Activated CD4-positive, CD25-positive, alpha-beta regulatory T cell treated with anti-CD3 and anti-CD28 coated beads, Interleukin-2, amount 50 U/mL, for 24 hours (primary cell): ENCODE measurements around the gene PHF1.
A peak's percentile ranks its signal among the peaks of the same experiment; 100 is the strongest.
"Not testable (repeated sequence)": the region's sequence is repeated elsewhere in the genome, so short reads cannot be mapped to it uniquely, and the experiment has no call there.

ENCODE experiments used
- ATAC-seq, 2 donors: fragments of 150-1000 bp; cut with Tn5 transposase; one replicate each; pipeline ENCODE4 v1.10.0; 2021; ENCODE audit warnings: mild to moderate bottlenecking in 1 of 2, moderate library complexity in 1 of 2

The PHF1 gene

DNA sequence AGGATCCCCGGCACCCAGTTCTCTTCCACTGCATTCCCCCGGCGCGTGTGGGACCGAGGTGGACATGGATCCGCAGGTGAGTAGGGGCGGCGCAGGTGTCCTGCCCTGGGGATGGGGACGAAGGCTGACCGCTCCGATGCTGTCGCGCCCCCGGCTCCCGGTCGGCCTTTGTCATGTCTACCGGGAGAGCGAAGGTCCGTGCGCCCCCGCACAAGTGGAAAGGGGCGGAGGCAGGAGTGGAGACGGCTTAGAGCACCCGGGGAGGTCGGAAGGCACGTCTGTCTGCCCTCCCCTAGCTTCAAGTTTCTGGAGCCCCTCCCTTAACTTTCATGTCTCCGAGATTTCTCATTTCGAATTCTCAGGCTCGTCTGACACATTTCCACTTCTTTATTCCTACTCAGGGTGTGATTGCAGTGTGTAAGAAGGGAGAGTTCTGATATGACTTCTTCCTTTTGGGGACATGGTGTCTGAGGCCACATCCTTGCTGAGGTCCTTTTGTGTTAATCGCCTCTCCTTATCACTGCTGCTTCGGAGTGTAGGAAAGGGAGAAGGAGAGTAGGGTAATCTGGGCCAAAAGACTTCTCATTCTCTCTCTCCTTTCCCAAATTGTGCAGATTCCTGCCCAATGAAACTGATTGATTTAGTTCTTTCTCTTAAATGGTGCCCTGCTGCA is 18.8 kb upstream of the PHF1 start:
- ATAC-seq: peak in 1 of 2 donors; percentile 1

DNA sequence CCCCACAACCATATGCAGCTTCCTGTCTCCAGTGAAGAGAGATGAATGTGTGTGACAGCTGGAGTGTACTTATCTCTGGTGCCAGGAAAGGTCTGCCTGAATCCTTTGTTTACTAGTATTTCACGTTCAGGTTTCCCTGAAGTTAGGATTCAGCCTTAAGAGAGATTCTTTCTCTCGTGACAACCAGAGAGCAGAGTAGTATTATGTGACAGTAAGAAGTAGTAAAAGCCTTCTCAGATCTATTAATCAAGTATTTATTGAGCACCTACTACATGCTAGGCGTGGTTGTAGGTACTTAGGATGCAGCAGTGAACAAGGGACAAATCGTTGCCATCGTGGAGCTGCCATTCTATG is 18.2 kb upstream of the PHF1 start:
- no peak for ATAC-seq

GRCh38 chr6:33392979-33393378 is 17.8 kb upstream of the PHF1 start:
- ATAC-seq: no peak

DNA sequence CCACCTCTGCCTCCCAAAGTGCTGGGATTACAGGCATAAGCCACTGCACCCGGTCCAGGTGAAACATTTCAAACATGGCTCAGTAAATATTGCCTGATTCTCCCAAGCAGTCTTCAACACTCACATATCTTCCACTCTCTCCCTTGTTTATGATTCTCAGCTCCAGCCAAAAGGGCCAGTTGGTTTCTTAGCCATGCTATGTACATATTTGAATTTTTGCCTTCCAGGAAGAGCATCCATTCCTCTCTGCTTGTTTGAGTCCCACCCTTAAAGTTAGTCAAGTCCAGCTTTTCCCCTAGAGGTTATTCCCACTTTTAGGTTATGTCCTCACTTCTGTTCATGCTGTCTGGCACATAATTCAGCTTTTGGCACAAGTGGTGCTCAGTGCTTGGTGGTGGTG is 13.3 kb upstream of the PHF1 start:
- ATAC-seq: no peak

DNA sequence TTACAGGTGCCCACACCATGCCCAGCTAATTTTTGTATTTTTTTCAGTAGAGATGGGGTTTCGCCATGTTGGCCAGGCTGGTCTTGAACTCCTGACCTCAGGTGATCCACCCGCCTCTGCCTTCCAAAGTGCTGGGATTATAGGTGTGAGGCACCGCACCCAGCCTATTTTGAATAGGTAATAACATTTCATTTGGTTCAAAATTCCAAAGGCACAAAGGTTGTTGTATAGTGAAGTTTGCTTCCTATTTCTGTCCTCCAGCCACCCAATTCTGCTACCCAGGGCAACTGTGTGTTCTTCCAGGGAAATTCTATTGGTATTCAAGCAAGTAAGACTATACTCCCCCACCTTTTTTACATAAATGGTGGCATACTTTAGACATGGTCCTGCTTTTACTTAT is 12.2 kb upstream of the PHF1 start:
- not testable (repeated sequence) for ATAC-seq

DNA sequence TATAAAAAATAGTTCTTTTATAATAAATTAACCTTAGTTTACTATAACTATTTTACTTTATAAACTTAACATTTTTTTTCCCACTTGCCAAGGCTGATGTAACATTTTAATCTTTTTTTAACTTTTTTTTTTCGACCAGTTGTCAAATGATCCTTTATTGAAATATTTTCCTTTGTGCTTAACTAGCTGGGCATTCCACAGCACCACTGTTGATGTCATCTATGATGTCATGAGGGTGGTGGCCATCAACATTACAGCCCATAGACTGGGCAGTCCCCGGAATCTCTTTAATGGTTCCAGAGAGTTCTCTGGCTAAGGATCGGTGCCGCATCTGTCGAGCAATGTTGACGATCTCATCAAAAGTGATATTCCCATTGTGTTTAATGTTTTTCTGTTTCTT is 10.9 kb upstream of the PHF1 start:
- ATAC-seq: not testable (repeated sequence)

DNA sequence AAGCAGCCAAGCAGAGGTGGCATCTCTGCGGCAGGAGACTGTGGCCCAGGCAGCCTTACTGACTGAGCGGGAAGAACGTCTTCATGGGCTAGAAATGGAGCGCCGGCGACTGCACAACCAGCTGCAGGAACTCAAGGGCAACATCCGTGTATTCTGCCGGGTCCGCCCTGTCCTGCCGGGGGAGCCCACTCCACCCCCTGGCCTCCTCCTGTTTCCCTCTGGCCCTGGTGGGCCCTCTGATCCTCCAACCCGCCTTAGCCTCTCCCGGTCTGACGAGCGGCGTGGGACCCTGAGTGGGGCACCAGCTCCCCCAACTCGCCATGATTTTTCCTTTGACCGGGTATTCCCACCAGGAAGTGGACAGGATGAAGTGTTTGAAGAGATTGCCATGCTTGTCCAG is 5.9 kb upstream of the PHF1 start:
- ATAC-seq: no peak

- ATAC-seq: no peak
Measured at GRCh38 chr6:33405386-33405940, 5.4 kb upstream of the PHF1 start.

- no peak for ATAC-seq
Measured at GRCh38 chr6:33406126-33406525, 4.7 kb upstream of the PHF1 start.

- ATAC-seq: no peak
Measured at GRCh38 chr6:33407132-33407718, 3.6 kb upstream of the PHF1 start.

DNA sequence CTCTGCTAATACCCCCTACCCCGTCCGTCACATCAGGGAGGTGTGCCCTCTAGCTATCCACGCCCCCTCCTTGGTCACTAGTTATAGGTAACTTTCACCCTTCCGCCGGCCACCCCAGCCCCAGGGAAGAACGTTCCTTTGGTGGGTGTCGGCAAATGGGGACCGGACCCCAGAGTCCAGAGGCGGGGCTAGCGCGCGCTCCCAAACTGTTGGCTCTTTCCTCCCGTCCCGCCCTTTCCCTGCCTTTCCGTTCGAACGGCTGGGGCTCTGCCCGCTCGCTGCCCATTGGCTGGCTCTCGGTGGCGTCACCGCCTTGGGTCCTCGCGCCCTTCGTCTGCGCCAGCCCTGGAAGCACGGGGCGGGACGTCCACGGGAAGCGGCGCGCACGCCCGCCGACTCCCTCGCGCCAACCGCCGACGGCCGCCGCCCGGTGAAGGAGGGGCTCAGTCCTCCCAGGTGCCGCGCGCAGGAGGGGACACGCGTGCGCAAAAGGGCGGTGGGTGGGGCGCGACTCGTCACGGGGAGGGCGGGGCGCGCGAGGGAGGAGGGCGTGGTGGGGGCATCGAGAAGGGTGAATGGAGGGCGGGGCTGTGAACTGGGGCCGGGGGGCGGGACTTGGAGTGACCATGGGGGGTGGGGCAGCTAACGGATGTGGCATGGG is 634 bp upstream of the PHF1 start:
- ATAC-seq: peak; percentile 90 to 93

GRCh38 chr6:33411632-33412005 is 805 bp downstream of the PHF1 start:
- ATAC-seq: no peak

DNA sequence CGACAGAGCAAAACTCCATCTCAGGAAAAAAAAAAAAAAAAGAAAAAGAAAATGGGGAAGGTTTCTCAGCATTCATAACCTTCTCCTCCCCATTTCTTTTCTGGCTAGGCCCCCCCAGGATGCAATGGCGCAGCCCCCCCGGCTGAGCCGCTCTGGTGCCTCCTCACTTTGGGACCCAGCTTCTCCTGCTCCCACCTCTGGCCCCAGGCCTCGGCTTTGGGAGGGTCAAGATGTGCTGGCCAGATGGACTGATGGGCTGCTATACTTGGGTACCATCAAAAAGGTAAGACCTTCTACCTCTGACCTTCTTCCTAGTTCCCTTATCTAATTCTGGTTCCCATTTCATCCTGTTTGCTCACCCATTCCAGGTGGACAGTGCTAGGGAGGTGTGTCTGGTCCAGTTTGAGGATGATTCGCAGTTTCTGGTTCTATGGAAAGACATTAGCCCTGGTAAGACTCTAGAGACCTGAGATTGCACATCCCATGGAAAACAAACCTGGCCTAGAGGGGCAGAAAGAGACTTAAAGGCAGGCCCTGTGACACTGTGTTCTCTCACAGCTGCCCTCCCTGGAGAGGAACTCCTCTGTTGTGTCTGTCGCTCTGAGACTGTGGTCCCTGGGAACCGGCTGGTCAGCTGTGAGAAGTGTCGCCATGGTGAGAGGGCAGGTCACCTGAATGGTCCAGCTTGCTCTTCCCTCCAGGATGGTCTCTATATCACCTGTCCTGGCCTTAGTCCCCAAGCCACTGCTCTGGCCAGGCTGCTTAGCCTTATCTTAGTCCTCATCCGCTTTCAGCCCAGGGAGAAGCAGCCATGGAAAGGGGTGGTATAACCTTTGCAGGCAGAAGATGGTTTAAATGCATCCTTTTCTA is 1.6 kb downstream of the PHF1 start:
- no peak for ATAC-seq

DNA sequence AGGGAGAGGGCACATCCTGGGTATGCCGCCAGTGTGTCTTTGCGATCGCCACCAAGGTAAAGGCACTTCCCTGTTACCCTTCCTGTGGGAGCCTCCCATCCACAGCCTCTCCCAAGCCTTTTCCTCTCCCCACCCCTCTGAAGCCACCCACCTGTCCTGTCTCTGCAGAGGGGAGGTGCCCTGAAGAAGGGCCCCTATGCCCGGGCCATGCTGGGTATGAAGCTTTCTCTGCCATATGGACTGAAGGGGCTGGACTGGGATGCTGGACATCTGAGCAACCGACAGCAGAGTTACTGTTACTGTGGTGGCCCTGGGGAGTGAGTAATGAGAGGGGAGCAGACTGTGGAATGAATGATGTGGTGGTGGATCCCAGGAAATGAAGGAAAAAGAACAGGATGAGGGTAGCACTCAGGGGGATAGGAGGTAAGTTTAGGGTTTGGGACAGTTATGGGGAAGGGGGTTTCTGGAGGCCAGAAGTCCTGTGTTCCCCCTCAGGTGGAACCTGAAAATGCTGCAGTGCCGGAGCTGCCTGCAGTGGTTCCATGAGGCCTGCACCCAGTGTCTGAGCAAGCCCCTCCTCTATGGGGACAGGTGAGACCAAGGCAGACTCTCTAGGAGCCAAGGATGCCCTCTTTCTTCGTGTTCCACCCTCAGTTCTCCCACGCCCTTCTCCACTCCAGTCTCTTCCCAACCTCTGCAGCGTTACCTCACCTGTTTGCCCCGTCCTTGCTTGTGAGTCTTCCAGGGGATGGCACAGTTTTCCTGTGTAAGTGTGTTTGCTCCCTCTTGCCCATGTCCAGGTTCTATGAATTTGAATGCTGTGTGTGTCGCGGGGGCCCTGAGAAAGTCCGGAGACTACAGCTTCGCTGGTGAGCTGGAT is 2.7 kb downstream of the PHF1 start:
- no peak for ATAC-seq

GRCh38 chr6:33414592-33415271 is 3.9 kb downstream of the PHF1 start:
- no peak for ATAC-seq

DNA sequence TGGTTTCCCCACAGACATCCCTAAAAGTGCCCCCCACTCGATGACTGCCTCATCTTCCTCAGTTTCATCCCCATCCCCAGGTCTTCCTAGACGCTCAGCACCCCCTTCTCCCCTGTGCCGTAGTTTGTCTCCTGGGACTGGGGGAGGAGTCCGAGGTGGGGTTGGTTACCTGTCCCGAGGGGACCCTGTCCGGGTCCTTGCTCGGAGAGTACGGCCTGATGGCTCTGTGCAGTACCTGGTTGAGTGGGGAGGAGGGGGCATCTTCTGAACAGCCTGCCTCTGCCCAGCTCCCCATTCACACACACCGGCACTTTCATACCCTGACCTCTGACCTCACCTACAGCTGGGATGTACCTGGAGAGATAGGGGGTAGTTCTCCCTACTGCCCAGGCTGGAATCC is 5.0 kb downstream of the PHF1 start:
- no peak for ATAC-seq

GRCh38 chr6:33416386-33417127 is 5.7 kb downstream of the PHF1 start:
- ATAC-seq: peak; percentile 1 to 12

- no peak for ATAC-seq
Measured at GRCh38 chr6:33417128-33417902, 6.5 kb downstream of the PHF1 start.

- ATAC-seq: peak; percentile 86 to 91
Measured at GRCh38 chr6:33417903-33418689, 7.3 kb downstream of the PHF1 start, which contains the start of gene CUTA. TSS of gene CUTA (minus strand) at chr6:33418107. CDS start at chr6:33418000, 107 bp downstream.
